ENCODE data around the gene SURF1.

Gene SURF1

GRCh38 chr9:133352635-133353340, 3.5 kb downstream of the SURF1 start:
- DNase-seq (ENCODE audit: low spot score) = no peak
- TF ChIP-seq CTCF (IDR thresholded peaks at IDR 0.05; ENCODE audit: extremely low read depth, missing control alignments) = no peak

DNA sequence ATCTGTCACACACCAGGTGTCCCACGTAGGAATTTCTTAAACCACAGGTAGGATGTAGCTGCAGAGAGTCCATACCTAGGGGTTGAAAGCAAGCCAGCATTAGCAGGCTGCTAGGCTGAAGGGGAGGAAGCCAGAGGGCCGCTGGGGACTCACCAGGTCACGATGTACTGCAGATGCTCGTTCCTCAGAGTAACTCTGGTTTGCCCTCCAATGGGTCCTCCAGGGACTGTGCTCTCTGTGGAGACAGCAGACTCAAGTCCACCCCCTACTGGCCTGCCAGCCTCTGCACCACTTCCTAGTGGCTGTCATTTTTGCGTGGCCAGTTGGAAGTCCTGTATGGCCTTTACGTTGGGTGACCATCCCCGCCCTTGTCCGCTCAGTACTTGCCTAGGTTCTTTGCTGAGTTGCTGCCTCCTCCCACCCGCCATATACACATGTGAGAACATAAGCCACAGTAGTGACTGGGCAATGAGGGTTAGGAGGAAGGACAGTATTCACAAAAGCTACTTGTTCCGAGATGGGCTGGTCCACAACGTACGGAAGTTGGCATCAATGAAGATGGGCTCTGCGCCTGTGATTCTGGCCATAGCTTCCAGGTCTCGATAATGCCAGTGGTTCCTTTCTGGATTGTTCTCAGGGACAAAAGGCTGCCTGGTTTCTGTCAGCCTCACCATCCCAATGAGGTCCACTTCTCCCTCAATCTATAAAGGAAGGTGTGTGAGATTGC, 4.2 kb downstream of the SURF1 start:
- peak; percentile 67 for DNase-seq (ENCODE audit: low spot score)
- TF ChIP-seq CTCF (IDR thresholded peaks at IDR 0.05; ENCODE audit: extremely low read depth, missing control alignments) = peak; percentile 39

DNA sequence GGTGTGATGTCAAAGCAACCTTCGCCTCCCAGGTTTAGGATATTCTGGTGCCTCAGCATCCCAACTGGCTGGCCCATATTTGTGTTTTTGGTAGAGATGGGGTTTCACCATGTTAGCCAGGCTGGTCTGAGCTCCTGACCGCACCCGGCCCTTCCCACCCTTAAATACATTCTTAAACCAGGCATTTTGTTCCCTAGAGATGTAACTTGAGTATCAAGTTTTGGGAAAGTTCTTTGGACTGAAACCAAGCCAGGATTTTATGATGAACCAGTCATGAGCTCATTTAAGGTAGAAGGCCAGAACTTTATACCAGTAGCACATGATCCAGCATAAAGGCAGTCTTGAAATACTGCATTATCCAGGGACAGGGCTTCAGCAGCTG, 4.8 kb downstream of the SURF1 start:
- DNase-seq (ENCODE audit: low spot score) = no peak
- TF ChIP-seq CTCF (IDR thresholded peaks at IDR 0.05; ENCODE audit: extremely low read depth, missing control alignments) = no peak

GRCh38 chr9:133349965-133350616, 6.2 kb downstream of the SURF1 start:
- no peak for DNase-seq (ENCODE audit: low spot score)
- TF ChIP-seq CTCF (IDR thresholded peaks at IDR 0.05; ENCODE audit: extremely low read depth, missing control alignments) = no peak

- no peak for TF ChIP-seq CTCF (IDR thresholded peaks at IDR 0.05; ENCODE audit: extremely low read depth, missing control alignments)
These were observed 7.3 kb downstream of the SURF1 start for GRCh38 chr9:133348718-133349573.

DNA sequence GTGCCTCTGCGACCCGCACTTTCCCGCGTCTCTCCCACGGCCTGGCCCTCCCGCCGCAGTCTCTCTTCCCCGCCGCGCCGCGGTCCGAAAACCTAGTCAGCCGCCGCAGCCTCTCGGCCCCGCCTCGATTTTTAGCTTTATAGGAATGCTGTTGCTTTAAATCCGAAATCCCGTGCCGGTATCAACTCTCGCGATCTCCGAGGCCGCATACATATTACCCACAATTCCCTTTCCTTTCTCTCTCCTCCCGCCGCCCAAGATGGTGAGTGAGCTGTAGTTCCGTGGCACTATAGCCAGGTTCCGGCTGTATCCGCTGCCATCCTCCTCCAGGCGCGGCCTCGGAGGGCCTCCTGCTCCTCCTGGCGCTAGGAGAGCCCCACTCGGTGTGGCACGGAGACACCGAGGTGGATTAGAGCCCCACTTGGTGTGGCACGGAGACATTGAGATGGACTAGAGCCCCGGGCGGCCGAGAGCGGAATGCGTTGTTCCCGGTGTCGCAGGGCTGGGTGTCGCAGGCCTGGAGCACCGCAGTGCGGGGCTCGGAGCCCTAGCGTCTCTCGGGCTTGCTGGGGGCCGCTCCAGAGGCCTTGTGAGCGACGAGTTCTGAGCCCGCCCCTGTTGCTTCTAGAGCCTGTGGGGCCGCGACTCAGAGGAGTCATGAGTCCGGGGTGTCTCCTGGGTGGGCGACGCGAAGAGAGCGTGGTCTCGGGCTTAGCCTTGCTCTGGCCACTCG, 8.1 kb downstream of the SURF1 start, which contains the start of the genes MED22 and RPL7A:
TSS of gene MED22 (minus strand) at position 147 of the 733 bp plus-strand sequence. CDS start 1,469 bp downstream, outside the sequence.
TSS of gene RPL7A (plus strand) at position 234 of the 733 bp plus-strand sequence. CDS start at position 260, 26 bp downstream.
- peak; percentile 96 for DNase-seq (ENCODE audit: low spot score)
- no peak for TF ChIP-seq CTCF (IDR thresholded peaks at IDR 0.05; ENCODE audit: extremely low read depth, missing control alignments)

More at GRCh38 chr9:133348718-133349573, 7.3 kb downstream of the SURF1 start:
- DNase-seq (ENCODE audit: low spot score) = no peak

All from GM20000 (cell line).